ENCODE data around the gene BBS10.
"Not testable (repeated sequence)": the region's sequence is repeated elsewhere in the genome, so short reads cannot be mapped to it uniquely, and the experiment has no call there.

Gene BBS10

DNA sequence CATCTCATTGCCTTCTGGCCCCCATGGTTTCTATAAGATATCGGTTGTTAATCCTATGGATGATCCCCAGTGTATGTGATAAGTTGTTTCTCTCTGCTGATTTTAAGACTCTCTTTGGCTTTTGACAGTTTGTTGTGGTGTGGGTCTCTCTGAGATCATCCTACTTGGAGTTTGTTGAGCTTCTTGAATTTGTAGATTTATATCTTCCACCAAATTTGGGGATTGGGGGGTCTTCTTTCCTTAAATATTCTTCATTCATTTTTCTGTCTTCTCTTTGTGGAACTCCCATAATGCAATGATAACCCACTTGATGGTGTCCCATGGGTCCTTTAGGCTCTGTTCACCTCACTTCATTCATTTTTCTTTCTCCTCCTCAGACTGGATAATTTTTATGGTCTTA, 20.0 kb upstream of the BBS10 start:
- 0 out of 2 replicates have a peak, but pooled peaks cover 3% of the 10 kb centered on the region for H3K9me3 ChIP-seq (ENCODE audit: insufficient read depth, low read depth, low read length)
- no peaks in the 10 kb centered on the region for H3F3A ChIP-seq (ENCODE audit: low read depth)
- no peaks in the 10 kb centered on the region for H3K4me1 ChIP-seq (ENCODE audit: insufficient read depth, low read length, poor library complexity, severe bottlenecking)
- peaks cover 49% of the 10 kb centered on the region for H3K36me3 ChIP-seq (ENCODE audit: insufficient read depth, low read length)
- H2AFZ ChIP-seq (ENCODE audit: low read length), result no peak overlapping the region
- H3K9me2 ChIP-seq (replicated peaks; ENCODE audit: low read depth, low read length), result no peaks in the 10 kb centered on the region
- no peak overlapping the region for H3K4me2 ChIP-seq (ENCODE audit: low read depth, low read length, poor library complexity, severe bottlenecking)
- no peaks in the 10 kb centered on the region for H3K79me2 ChIP-seq (ENCODE audit: insufficient read depth, low read length)
- no peaks in the 10 kb centered on the region for H3K27me3 ChIP-seq (ENCODE audit: insufficient read depth, low read length, poor library complexity, severe bottlenecking)
- no peak for TF ChIP-seq EZH2phosphoT487 (IDR thresholded peaks at IDR 0.05; ENCODE audit: borderline replicate concordance)
- TF ChIP-seq, protein P1, sequence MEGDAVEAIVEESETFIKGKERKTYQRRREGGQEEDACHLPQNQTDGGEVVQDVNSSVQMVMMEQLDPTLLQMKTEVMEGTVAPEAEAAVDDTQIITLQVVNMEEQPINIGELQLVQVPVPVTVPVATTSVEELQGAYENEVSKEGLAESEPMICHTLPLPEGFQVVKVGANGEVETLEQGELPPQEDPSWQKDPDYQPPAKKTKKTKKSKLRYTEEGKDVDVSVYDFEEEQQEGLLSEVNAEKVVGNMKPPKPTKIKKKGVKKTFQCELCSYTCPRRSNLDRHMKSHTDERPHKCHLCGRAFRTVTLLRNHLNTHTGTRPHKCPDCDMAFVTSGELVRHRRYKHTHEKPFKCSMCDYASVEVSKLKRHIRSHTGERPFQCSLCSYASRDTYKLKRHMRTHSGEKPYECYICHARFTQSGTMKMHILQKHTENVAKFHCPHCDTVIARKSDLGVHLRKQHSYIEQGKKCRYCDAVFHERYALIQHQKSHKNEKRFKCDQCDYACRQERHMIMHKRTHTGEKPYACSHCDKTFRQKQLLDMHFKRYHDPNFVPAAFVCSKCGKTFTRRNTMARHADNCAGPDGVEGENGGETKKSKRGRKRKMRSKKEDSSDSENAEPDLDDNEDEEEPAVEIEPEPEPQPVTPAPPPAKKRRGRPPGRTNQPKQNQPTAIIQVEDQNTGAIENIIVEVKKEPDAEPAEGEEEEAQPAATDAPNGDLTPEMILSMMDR (conservative IDR thresholded peaks at IDR 0.05; ENCODE audit: low read length), result no peak
- no peaks in the 10 kb centered on the region for H4K20me1 ChIP-seq (ENCODE audit: insufficient read depth, low read length, poor library complexity, severe bottlenecking)
- no peak overlapping the region for H3K4me3 ChIP-seq (ENCODE audit: low read length, poor library complexity, severe bottlenecking)
- no peak overlapping the region for H3K9ac ChIP-seq (ENCODE audit: low read depth, low read length, poor library complexity, severe bottlenecking)

- TF ChIP-seq, protein P1 (conservative IDR thresholded peaks at IDR 0.05; ENCODE audit: low read length), result no peak
- TF ChIP-seq EZH2phosphoT487 (IDR thresholded peaks at IDR 0.05; ENCODE audit: borderline replicate concordance), result no peak
- Histone ChIP-seq H2AFZ (ENCODE audit: low read length) (no peak overlapping the region), H3K9me2 (replicated peaks; ENCODE audit: low read depth, low read length) (no peaks in the 10 kb centered on the region), H3K9ac (ENCODE audit: low read depth, low read length, poor library complexity, severe bottlenecking) (no peak overlapping the region), H3K4me1 (ENCODE audit: insufficient read depth, low read length, poor library complexity, severe bottlenecking) (no peaks in the 10 kb centered on the region), H3K4me2 (ENCODE audit: low read depth, low read length, poor library complexity, severe bottlenecking) (no peak overlapping the region), H3K79me2 (ENCODE audit: insufficient read depth, low read length) (no peaks in the 10 kb centered on the region), H3K4me3 (ENCODE audit: low read length, poor library complexity, severe bottlenecking) (no peak overlapping the region), H4K20me1 (ENCODE audit: insufficient read depth, low read length, poor library complexity, severe bottlenecking) (no peaks in the 10 kb centered on the region), H3K9me3 (ENCODE audit: insufficient read depth, low read depth, low read length) (0 out of 2 replicates have a peak, but pooled peaks cover 3% of the 10 kb centered on the region), H3F3A (ENCODE audit: low read depth) (no peaks in the 10 kb centered on the region), H3K36me3 (ENCODE audit: insufficient read depth, low read length) (peaks cover 42% of the 10 kb centered on the region), H3K27me3 (ENCODE audit: insufficient read depth, low read length, poor library complexity, severe bottlenecking) (no peaks in the 10 kb centered on the region)
Observed at GRCh38 chr12:76366163-76366562, 17.9 kb upstream of the BBS10 start.

DNA sequence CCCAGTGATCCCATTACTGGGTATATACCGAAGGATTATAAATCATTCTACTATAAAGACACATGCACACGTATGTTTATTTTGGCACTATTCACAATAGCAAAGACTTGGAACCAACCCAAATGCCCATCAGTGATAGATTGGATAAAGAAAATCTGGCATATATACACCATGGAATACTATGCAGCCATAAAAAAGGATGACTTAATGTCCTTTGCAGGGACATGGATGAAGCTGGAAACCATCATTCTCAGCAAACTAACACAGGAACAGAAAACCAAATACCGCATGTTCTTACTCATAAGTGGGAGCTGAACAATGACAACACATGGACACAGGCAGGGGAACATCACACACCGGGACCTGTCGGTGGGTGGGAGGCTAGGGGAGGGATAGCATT, 15.9 kb upstream of the BBS10 start:
- H3F3A ChIP-seq (ENCODE audit: low read depth); H3K79me2 ChIP-seq (ENCODE audit: insufficient read depth, low read length); H3K9me3 ChIP-seq (ENCODE audit: insufficient read depth, low read depth, low read length); H3K4me1 ChIP-seq (ENCODE audit: insufficient read depth, low read length, poor library complexity, severe bottlenecking); H3K27me3 ChIP-seq (ENCODE audit: insufficient read depth, low read length, poor library complexity, severe bottlenecking); H4K20me1 ChIP-seq (ENCODE audit: insufficient read depth, low read length, poor library complexity, severe bottlenecking); H3K9ac ChIP-seq (ENCODE audit: low read depth, low read length, poor library complexity, severe bottlenecking); H3K9me2 ChIP-seq (replicated peaks; ENCODE audit: low read depth, low read length); H3K4me2 ChIP-seq (ENCODE audit: low read depth, low read length, poor library complexity, severe bottlenecking); H3K4me3 ChIP-seq (ENCODE audit: low read length, poor library complexity, severe bottlenecking); H2AFZ ChIP-seq (ENCODE audit: low read length): not testable (repeated sequence)
- H3K36me3 ChIP-seq (ENCODE audit: insufficient read depth, low read length), result peaks cover 28% of the 10 kb centered on the region

- H3K4me1 ChIP-seq (ENCODE audit: insufficient read depth, low read length, poor library complexity, severe bottlenecking), result no peaks in the 10 kb centered on the region
- H2AFZ ChIP-seq (ENCODE audit: low read length), result no peak overlapping the region
- H3K4me2 ChIP-seq (ENCODE audit: low read depth, low read length, poor library complexity, severe bottlenecking), result no peak overlapping the region
- no peaks in the 10 kb centered on the region for H3K27me3 ChIP-seq (ENCODE audit: insufficient read depth, low read length, poor library complexity, severe bottlenecking)
- H4K20me1 ChIP-seq (ENCODE audit: insufficient read depth, low read length, poor library complexity, severe bottlenecking), result no peaks in the 10 kb centered on the region
- no peaks in the 10 kb centered on the region for H3K9me3 ChIP-seq (ENCODE audit: insufficient read depth, low read depth, low read length)
- no peak overlapping the region for H3K4me3 ChIP-seq (ENCODE audit: low read length, poor library complexity, severe bottlenecking)
- no peaks in the 10 kb centered on the region for H3K9me2 ChIP-seq (replicated peaks; ENCODE audit: low read depth, low read length)
- H3F3A ChIP-seq (ENCODE audit: low read depth), result no peaks in the 10 kb centered on the region
- TF ChIP-seq, protein P1 (conservative IDR thresholded peaks at IDR 0.05; ENCODE audit: low read length), result no peak
- no peak for TF ChIP-seq EZH2phosphoT487 (IDR thresholded peaks at IDR 0.05; ENCODE audit: borderline replicate concordance)
- no peak overlapping the region for H3K9ac ChIP-seq (ENCODE audit: low read depth, low read length, poor library complexity, severe bottlenecking)
- H3K79me2 ChIP-seq (ENCODE audit: insufficient read depth, low read length), result no peaks in the 10 kb centered on the region
- peaks cover 28% of the 10 kb centered on the region for H3K36me3 ChIP-seq (ENCODE audit: insufficient read depth, low read length)
Observed at GRCh38 chr12:76360316-76360715, 12.1 kb upstream of the BBS10 start.

Measured in Loucy (cell line).